OCI-LY1 (cell line): ENCODE measurements around the gene GID8.

Source experiments
- H2AFZ ChIP-seq: fragments of 200-600 bp; sonication (generic), shearing (Covaris generic); 2 replicates; pipeline ENCODE4 v1.6.0; 2014; ENCODE audit warnings: antibody characterized with exemption, mild to moderate bottlenecking, low read length
- H3F3A ChIP-seq: fragments of 200-600 bp; sonication (generic), shearing (Covaris generic); 2 replicates; pipeline ENCODE4 v1.6.0; 2014; ENCODE audit warnings: mild to moderate bottlenecking, antibody characterized with exemption, low read length, moderate library complexity; ENCODE audit not compliant: insufficient read depth
- H3K27ac ChIP-seq: fragments of 200-600 bp; sonication (generic); 2 replicates; pipeline ENCODE4 v1.5.1; 2014; ENCODE audit warnings: low read length, mixed run types, mild to moderate bottlenecking, low read depth; ENCODE audit not compliant: poor library complexity, severe bottlenecking
- H3K27me3 ChIP-seq: fragments of 200-600 bp; sonication (generic); 2 replicates; pipeline ENCODE4 v1.6.0; 2014; ENCODE audit warnings: antibody characterized with exemption, mild to moderate bottlenecking, low read length, moderate library complexity; ENCODE audit not compliant: insufficient read depth
- H3K36me3 ChIP-seq: fragments of 200-600 bp; sonication (generic); 2 replicates; pipeline ENCODE4 v1.6.1; 2014; ENCODE audit warnings: mild to moderate bottlenecking, antibody characterized with exemption, low read length, moderate library complexity, mixed read lengths; ENCODE audit not compliant: insufficient read depth
- H3K4me1 ChIP-seq: fragments of 200-600 bp; sonication (generic); 2 replicates; pipeline ENCODE4 v1.5.1; 2014; ENCODE audit warnings: mild to moderate bottlenecking, low read length, moderate library complexity; ENCODE audit not compliant: insufficient read depth, severe bottlenecking
- H3K4me2 ChIP-seq: fragments of 200-600 bp; sonication (generic), shearing (Covaris generic); 2 replicates; pipeline ENCODE4 v1.6.1; 2014; ENCODE audit warnings: low read length
- H3K4me3 ChIP-seq: fragments of 200-600 bp; sonication (generic); 2 replicates; pipeline ENCODE4 v1.5.1; 2014; ENCODE audit warnings: low read length, low read depth, mild to moderate bottlenecking, mixed read lengths; ENCODE audit not compliant: poor library complexity, severe bottlenecking
- H3K79me2 ChIP-seq: fragments of 200-600 bp; shearing (Covaris generic); 2 replicates; pipeline ENCODE4 v1.6.1; 2016; ENCODE audit warnings: mixed run types, low read length, mixed read lengths; ENCODE audit not compliant: insufficient read depth
- H3K9ac ChIP-seq: fragments of 200-600 bp; sonication (generic), shearing (Covaris generic); 2 replicates; pipeline ENCODE4 v1.6.1; 2014; ENCODE audit warnings: mild to moderate bottlenecking, low read length, mixed read lengths
- H3K9me2 ChIP-seq: fragments of 200-600 bp; sonication (generic), shearing (Covaris generic); 2 replicates; pipeline ENCODE4 v1.6.1; 2014; ENCODE audit warnings: low read depth, mild to moderate bottlenecking, low read length, mixed read lengths
- H3K9me3 ChIP-seq: fragments of 200-600 bp; shearing (Covaris generic); 2 replicates; pipeline ENCODE4 v1.6.1; 2014; ENCODE audit warnings: low read length, mixed read lengths
- H4K20me1 ChIP-seq: fragments of 200-600 bp; sonication (generic), shearing (Covaris generic); 2 replicates; pipeline ENCODE4 v1.6.0; 2016; ENCODE audit warnings: mild to moderate bottlenecking, low read length; ENCODE audit not compliant: insufficient read depth
- CTCF ChIP-seq: fragments of 200-600 bp; sonication (generic), shearing (Covaris generic); IDR thresholded peaks from 2 replicates; pipeline ENCODE4 v1.5.1; 2017; ENCODE audit warnings: mild to moderate bottlenecking, antibody characterized with exemption, low read length, moderate library complexity, mixed read lengths
- EZH2 ChIP-seq: fragments of 200-600 bp; sonication (generic), shearing (Covaris generic); IDR thresholded peaks from 2 replicates; pipeline ENCODE4 v1.8.0; 2017; ENCODE audit warnings: borderline replicate concordance, mixed run types, mild to moderate bottlenecking, antibody characterized with exemption, low read length, moderate library complexity, mixed read lengths

The GID8 gene

GRCh38 chr20:62978561-62978943, 40.6 kb downstream of the GID8 start:
- H4K20me1 ChIP-seq: no peaks in the 10 kb centered on the region
- H3K36me3 ChIP-seq: no peaks in the 10 kb centered on the region
- H3K79me2 ChIP-seq: no peaks in the 10 kb centered on the region
- H3K27ac ChIP-seq: no peak overlapping the region
- TF ChIP-seq CTCF (no peak), EZH2 (no peak)
- no peaks in the 10 kb centered on the region for H3K9me3 ChIP-seq
- H3K4me3 ChIP-seq: no peak overlapping the region
- H3K4me2 ChIP-seq: no peak overlapping the region
- no peaks in the 10 kb centered on the region for H3F3A ChIP-seq
- H3K9ac ChIP-seq: no peak overlapping the region
- H3K9me2 ChIP-seq: no peaks in the 10 kb centered on the region
- peaks cover 12% of the 10 kb centered on the region for H3K4me1 ChIP-seq
- H3K27me3 ChIP-seq: peaks cover 4% of the 10 kb centered on the region; the same call in 1 of the 2 replicates
- no peak overlapping the region for H2AFZ ChIP-seq

- H3K27ac ChIP-seq: no peak overlapping the region
- no peaks in the 10 kb centered on the region for H3K9me3 ChIP-seq
- no peak overlapping the region for H2AFZ ChIP-seq
- peaks cover 12% of the 10 kb centered on the region for H3K4me1 ChIP-seq
- H4K20me1 ChIP-seq: no peaks in the 10 kb centered on the region
- H3K9me2 ChIP-seq: no peaks in the 10 kb centered on the region
- no peak overlapping the region for H3K4me2 ChIP-seq
- H3K79me2 ChIP-seq: no peaks in the 10 kb centered on the region
- H3F3A ChIP-seq: no peaks in the 10 kb centered on the region
- H3K36me3 ChIP-seq: no peaks in the 10 kb centered on the region
- H3K9ac ChIP-seq: no peak overlapping the region
- no peak for TF ChIP-seq EZH2
- peak; percentile 6; the same call in 1 of the 2 replicates for TF ChIP-seq CTCF
- H3K27me3 ChIP-seq: no peaks in the 10 kb centered on the region; the same call in 1 of the 2 replicates
- no peak overlapping the region for H3K4me3 ChIP-seq
Measured at GRCh38 chr20:62979310-62979709, 41.4 kb downstream of the GID8 start.

- no peak overlapping the region for H3K4me3 ChIP-seq
- H3K4me1 ChIP-seq: peaks cover 12% of the 10 kb centered on the region
- no peak for TF ChIP-seq CTCF
- no peak for TF ChIP-seq EZH2
- no peaks in the 10 kb centered on the region for H4K20me1 ChIP-seq
- H3K36me3 ChIP-seq: no peaks in the 10 kb centered on the region
- H3F3A ChIP-seq: no peaks in the 10 kb centered on the region
- H2AFZ ChIP-seq: no peak overlapping the region
- H3K9me2 ChIP-seq: no peaks in the 10 kb centered on the region
- no peaks in the 10 kb centered on the region for H3K9me3 ChIP-seq
- no peak overlapping the region for H3K9ac ChIP-seq
- no peak overlapping the region for H3K4me2 ChIP-seq
- H3K27ac ChIP-seq: no peak overlapping the region
- no peaks in the 10 kb centered on the region for H3K79me2 ChIP-seq
- H3K27me3 ChIP-seq: peaks cover 4% of the 10 kb centered on the region; the same call in 1 of the 2 replicates
Measured at GRCh38 chr20:62979876-62980373, 42.0 kb downstream of the GID8 start.
